RPMI8226 (cell line): Measurements from ENCODE around the gene CANX.

Experiments used
- DNase-seq: peaks from one replicate; pipeline ENCODE4 v3.0.0-alpha.2; 2015

CANX gene

DNA sequence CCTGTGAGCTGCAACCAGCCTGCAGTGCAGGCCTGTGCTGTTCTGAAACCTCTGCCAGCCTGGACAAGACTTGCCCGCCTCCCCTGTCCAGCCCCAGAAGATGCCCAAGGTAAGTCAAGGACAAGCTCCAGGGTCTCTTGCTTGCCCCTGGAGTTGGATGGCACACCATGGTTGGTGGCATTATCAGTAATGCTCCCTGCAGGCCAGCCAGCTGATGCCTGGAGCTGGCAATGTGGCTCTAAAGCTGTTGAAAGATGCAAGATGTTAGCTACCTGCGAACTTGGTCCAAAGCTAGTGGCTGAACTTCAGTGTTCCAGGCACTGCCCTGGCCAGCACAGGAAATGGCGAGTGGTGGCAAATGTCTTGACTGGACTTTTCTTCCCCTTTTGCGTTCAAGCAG is 81.1 kb downstream of the CANX start:
- no peak for DNase-seq

DNA sequence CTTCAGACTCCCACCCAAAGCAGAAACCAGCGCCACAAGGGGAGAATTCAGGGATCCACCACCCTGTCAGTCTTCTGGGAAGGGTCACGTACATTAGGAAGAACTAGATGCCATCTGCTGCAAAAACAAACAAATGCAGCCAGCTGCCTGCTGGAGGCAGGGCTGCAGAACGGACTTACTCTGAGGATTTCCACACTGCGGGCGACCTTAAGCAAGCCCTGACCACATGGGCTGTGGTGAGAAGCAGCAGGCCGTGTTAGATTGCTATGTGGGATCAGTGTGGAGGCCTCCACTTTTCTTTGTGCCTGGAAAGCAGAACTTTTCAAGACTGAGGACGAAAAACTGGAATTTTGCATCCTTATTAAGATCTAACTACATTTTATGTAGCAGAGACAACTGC is 81.6 kb downstream of the CANX start:
- DNase-seq: no peak
